GM18951 (cell line): ENCODE results near the gene PAOX.
"Not testable (repeated sequence)": the region's sequence is repeated elsewhere in the genome, so short reads cannot be mapped to it uniquely, and the experiment has no call there.

Experiments used
- POLR2A ChIP-seq: IDR thresholded peaks from 4 replicates; pipeline ENCODE4 v1.6.1; 2011; ENCODE audit warnings: mild to moderate bottlenecking; ENCODE audit not compliant: insufficient read length, insufficient read depth; ENCODE audit errors: extremely low read depth
- in situ Hi-C: fragments of 300-500 bp; cut with MboI; formaldehyde crosslinking; loops from one replicate; pipeline ENCODE4 v1.12.0; 2022; ENCODE audit warnings: low sequenced_read_pairs, mixed read lengths, inconsistent platforms; ENCODE audit not compliant: unreplicated experiment

PAOX gene

DNA sequence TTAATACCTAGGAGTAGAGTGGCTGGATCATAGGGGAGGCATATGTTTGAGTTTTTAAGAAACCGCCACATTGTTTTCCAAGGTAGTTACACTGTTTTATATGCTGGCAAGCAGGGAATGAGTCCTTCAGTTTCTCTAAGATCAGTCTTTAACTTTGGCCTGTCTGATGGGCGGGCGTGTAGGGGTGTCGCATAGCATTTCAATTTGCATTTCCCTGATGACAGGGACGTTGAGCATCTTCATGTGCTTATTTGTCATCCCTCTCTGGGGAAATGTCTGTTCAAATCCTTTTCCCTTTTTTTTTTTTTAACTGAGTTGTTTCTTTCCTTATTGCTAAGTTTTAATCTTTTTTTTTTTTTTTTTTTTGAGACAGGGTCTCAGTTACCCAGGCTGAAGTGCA lies 24.7 kb downstream of the PAOX start:
- in situ Hi-C loops: no loop called here
- no peak for TF ChIP-seq POLR2A

GRCh38 chr10:133405272-133405671 lies 26.2 kb downstream of the PAOX start:
- TF ChIP-seq POLR2A: no peak
- in situ Hi-C loops: no loop called here

GRCh38 chr10:133405844-133406527 lies 26.9 kb downstream of the PAOX start:
- no peak for TF ChIP-seq POLR2A
- in situ Hi-C loops: no loop called here

- TF ChIP-seq POLR2A: no peak
- in situ Hi-C loops: no loop called here
Observed at GRCh38 chr10:133411523-133412380, 32.7 kb downstream of the PAOX start.

- TF ChIP-seq POLR2A: no peak
- in situ Hi-C loops: no loop called here
Observed at GRCh38 chr10:133412381-133412711, 33.3 kb downstream of the PAOX start.

DNA sequence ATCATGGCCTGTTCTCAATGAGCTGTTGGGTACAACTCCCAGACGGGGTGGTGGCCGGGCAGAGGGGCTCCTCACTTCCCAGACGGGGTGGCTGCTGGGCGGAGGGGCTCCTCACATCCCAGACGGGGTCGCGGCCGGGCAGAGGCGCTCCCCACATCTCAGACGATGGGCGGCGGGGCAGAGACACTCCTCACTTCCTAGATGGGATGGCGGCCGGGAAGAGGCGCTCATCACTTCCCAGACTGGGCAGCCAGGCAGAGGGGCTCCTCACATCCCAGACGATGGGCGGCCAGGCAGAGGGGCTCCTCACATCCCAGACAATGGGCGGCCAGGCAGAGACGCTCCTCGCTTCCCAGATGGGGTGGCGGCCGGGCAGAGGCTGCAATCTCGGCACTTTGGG lies 35.3 kb downstream of the PAOX start:
- in situ Hi-C loops: not testable (repeated sequence)

GRCh38 chr10:133415752-133416151 lies 36.7 kb downstream of the PAOX start:
- in situ Hi-C loops: no loop called here
- no peak for TF ChIP-seq POLR2A

DNA sequence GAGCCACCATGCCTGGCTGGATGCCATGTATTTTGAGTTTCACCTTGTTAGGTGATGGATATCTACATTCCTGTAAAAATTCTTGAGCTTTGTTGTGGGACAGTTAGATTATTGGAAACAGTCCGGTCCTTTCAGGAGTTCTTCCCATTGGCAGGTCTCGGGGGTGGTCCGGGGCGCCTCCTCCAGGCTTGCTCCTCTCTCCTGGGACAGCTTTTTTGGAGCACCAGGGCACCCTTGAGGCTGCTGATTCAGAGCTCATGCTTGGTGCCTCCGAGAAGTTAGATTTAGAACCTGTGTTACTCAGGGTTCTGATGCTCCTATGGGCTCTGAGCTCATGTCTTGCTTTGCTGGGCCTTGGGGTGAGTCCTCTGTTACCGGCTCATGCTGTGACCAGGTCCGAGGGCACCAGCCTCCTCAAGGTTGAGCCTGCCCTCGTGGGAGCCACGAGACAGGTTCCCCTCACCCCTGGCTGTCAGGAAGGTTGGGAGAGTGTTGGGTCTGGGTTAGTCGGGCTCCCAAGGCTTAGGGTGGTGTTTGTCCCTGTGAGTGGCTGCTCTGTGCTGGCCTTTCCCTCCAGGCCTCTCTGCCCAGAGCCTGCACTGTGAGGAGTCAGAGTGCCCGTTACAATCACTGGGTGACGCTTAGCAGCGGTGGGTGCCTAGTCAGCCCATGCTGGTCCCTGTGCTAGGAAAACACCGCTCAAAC lies 39.4 kb downstream of the PAOX start:
- in situ Hi-C loops: no loop called here
- TF ChIP-seq POLR2A: no peak

DNA sequence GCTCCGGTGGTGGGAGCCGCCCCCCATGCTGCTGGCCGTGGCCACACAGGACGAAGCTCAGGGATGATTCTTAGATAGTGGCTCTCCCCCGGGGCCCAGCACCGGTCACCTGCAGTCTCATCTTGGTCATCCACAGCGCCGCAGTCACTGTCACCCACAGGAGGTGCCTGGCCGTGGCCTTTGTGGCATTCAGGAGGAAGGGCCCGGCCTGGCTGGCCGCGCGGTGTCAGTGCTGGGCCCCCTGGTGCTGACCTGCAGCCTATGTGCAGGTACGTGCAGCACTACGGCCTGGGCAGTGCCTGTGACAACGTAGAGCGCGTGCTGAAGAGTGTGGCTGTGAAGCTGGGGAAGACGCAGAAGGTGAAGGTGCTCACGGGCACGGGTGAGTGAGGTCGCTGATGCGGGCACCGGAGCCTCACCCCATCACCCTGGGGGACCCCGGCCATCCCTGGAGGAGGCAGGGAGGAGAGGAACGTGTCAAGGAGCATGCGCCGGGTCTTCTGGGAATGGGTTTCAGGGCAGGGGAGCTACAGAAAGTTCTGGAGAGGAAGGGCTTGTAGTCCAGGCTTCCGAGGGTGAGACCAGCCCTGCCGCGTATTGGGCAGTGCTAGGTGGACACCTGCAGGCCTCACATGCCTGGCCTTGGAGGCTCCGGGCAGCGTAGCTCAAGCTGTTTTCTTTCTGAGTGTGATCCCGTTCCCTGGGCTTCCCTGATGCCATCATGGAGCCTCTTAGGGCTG lies 40.3 kb downstream of the PAOX start:
- no peak for TF ChIP-seq POLR2A
- in situ Hi-C loops: no loop called here

- in situ Hi-C loops: no loop called here
- no peak for TF ChIP-seq POLR2A
Observed at GRCh38 chr10:133420028-133420427, 41.0 kb downstream of the PAOX start.

- in situ Hi-C loops: no loop called here
- no peak for TF ChIP-seq POLR2A
Observed at GRCh38 chr10:133420579-133420978, 41.5 kb downstream of the PAOX start.

GRCh38 chr10:133421336-133422222 lies 42.5 kb downstream of the PAOX start:
- in situ Hi-C loops: no loop called here
- TF ChIP-seq POLR2A: peak; percentile 2
